Measurements from ENCODE around the gene PHF21A. TPM values are rescaled to one million over a fixed set of nuclear protein-coding genes. Genes with fewer than 3 reads are reported as not detected.
A peak's percentile ranks its signal among the peaks of the same experiment; 100 is the strongest.
"Not testable (repeated sequence)": the region's sequence is repeated elsewhere in the genome, so short reads cannot be mapped to it uniquely, and the experiment has no call there.

PHF21A gene
- total RNA-seq, 1 donor from 2014 or later = 36.2 TPM

GRCh38 chr11:46001448-46001914, 119.8 kb downstream of the PHF21A start:
- no peak for DNase-seq
- ATAC-seq = no peak
- intact Hi-C loops (cut with micrococcal nuclease) = no loop called here

DNA sequence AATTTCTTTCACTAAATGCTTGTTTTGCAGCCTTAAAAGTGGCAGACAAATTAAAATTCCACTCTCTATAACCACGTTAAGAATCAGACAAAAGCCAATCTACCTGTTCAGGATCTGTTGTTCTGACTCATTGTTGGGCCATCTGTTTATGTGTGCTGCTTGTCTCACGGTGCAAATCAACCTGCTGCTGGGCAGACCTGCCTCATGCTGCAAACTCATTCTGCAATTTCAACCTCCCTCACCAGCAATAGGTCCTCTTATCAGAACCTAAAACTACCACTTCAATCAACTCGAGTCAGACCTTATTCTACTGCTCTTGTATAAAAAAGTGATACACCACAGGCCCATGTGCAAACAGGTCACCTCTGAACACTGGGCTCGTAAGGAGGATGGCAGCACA, 123.7 kb downstream of the PHF21A start:
- intact Hi-C loops (cut with micrococcal nuclease) = no loop called here
- ATAC-seq (no peak), DNase-seq (no peak)

DNA sequence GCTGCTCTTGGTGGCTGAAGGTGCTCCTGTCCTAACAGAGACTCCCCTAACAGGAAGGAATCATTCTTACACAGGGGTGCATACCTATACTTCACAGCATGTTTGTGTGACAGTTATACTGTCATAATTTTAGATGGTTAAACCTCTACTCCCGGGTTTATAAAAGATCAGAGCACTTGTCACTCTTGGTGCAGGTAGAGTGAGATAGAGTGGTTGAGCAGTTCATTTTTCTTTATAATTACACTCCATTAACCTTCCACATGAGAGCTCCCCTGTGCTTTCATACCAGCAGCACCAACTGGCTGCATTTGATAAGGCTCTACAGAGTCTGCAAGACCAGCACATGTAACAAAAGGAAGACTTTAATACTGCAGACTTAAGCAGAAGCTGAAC, 125.9 kb downstream of the PHF21A start:
- intact Hi-C loops (cut with micrococcal nuclease) = no loop called here
- no peak for DNase-seq
- ATAC-seq = no peak

GRCh38 chr11:45994371-45995341, 126.6 kb downstream of the PHF21A start:
- intact Hi-C loops (cut with micrococcal nuclease) = no loop called here
- no peak for DNase-seq
- ATAC-seq = peak; percentile 59

- ATAC-seq (peak; percentile 91), DNase-seq (peak; percentile 69)
- intact Hi-C loops (cut with micrococcal nuclease) = no loop called here
These were observed 127.7 kb downstream of the PHF21A start for GRCh38 chr11:45993531-45994001.

DNA sequence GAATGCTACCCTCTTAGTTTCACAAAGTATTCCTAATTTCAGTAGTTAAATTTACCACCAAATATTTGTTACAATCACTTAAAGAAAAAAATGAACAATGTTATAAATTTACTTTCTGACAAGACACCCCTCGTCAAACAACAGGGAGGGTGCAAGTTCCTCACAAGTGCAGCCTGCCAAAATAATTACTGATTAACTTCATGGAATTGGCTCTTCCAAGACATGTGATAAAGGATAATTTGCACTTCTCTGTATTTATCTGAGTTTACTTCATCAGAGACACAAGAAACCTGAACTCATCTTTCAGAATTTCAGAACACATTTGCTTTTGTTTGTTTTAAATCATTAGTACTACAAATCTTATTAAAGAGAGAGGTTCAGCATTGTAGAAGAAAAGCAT, 132.3 kb downstream of the PHF21A start:
- ATAC-seq (no peak), DNase-seq (no peak)

GRCh38 chr11:45985212-45985611, 136.0 kb downstream of the PHF21A start:
- intact Hi-C loops (cut with micrococcal nuclease) = no loop called here
- DNase-seq = no peak
- no peak for ATAC-seq

More for the DNA sequence above, 132.3 kb downstream of the PHF21A start:
- intact Hi-C loops (cut with micrococcal nuclease) = no loop called here

GRCh38 chr11:45984192-45984591, 137.1 kb downstream of the PHF21A start:
- DNase-seq (no peak), ATAC-seq (no peak)
- intact Hi-C loops (cut with micrococcal nuclease) = no loop called here

DNA sequence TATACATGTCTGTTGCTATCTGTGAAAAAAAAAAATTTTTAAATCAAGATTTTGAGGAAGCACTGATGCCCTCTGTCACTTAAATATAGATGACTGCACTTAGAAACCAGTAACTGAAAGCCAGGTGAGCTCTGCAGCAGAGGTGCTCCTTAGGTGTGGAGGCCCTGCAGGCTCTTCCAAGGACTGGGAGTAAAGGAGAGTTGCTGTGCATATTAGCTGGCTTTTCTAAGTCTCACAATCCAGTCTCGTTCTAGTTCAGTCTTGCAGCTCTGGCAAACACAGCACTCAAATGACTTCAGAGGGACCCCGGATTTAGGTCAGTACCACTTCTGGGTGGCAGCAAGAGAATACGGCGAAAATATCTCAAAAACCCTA, 137.8 kb downstream of the PHF21A start:
- DNase-seq = no peak
- intact Hi-C loops (cut with micrococcal nuclease) = no loop called here
- ATAC-seq = no peak

DNA sequence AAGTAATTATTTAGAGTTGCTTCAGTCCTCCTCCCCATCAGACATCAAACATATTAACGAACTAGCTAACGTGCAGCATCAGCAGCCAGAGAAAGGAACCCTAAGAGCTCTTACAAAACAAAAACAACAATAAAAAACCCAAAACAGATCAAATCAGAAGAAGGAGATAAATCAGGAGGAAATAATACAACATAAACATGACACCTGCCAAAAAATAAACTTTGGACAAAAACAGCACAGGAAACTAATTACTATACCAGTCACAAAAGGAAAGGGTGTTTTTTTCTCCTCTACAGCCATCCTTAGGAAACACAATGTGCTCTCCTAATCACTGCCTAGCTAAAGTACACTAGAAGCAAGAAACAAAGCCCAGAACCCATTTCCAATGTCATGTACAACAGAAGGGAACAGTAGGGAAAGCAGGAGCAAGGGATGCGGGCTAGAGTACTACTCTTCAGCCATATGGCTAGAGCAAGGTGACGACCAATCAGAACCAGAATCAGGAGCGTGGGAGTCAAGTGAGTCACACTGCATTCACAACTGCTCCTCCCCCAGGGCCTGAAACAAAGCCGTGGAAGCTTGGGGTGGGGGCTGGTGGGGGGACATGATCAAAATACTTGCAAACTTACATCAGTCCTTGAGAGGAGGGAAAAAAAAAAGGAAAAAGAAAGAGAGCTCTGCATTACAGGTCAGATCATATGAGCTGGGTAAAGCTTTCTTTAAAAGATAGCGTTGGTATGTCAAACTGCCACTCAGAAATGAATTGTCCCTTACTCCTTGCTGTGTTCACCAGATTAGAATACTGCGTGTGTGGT, 138.4 kb downstream of the PHF21A start:
- DNase-seq = peak; percentile 28
- intact Hi-C loops (cut with micrococcal nuclease) = no loop called here

DNA sequence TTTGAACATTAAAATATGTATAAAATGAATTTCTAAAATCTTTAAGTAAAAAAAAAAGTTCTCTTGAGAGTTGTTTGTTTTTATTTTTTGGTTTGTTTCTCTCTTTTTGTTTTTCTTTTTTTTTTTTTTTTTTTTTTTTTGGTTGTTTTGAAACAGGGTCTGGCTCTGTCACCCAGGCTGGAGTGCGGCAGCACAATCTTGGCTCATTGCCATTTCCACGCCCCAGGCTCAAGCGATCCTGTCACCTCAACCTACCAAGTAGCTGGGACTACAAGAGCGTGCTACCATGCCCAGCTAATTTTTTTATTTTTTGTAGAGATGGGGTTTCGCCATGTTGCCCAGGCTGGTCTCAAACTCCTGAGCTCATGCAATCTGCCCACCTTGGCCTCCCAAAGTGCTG, 139.4 kb downstream of the PHF21A start:
- DNase-seq = peak; percentile 63
- ATAC-seq = peak; percentile 85
- intact Hi-C loops (cut with micrococcal nuclease) = not testable (repeated sequence)

More for the DNA sequence above, 138.4 kb downstream of the PHF21A start:
- ATAC-seq = peak; percentile 81

DNA sequence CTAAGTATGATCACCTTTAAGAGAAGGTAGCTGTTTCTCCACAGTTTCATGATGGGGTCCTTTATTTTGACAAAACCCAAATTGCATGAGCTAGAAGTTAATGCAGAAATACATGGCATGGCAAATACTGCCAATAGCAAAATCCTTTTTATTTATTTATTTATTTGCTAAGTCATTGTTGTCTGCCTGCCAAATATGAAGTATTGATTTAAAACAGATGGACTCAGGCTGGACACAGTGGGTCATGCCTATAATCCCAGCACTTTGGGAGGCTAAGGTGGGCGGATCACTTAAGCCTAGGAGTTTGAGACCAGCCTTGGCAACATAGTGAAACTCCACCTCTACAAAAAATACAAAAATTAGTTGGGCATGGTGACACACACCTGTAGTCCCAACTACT, 146.4 kb downstream of the PHF21A start:
- intact Hi-C loops (cut with micrococcal nuclease) = no loop called here
- no peak for ATAC-seq
- DNase-seq = no peak

- ATAC-seq = no peak
- intact Hi-C loops (cut with micrococcal nuclease) = no loop called here
- no peak for DNase-seq
These were observed 147.7 kb downstream of the PHF21A start for GRCh38 chr11:45973601-45974000.

GRCh38 chr11:45968901-45969300, 152.4 kb downstream of the PHF21A start:
- ATAC-seq (no peak), DNase-seq (no peak)
- intact Hi-C loops (cut with micrococcal nuclease) = no loop called here

GRCh38 chr11:45967506-45967905, 153.7 kb downstream of the PHF21A start:
- ATAC-seq (no peak), DNase-seq (no peak)
- intact Hi-C loops (cut with micrococcal nuclease) = no loop called here

- ATAC-seq (peak; percentile 91), DNase-seq (peak; percentile 36)
- intact Hi-C loops (cut with micrococcal nuclease) = loop anchor here (2.0 kb wide), 1 partner anchor 40 kb away; no protein-coding TSS in a partner anchor
These were observed 156.3 kb downstream of the PHF21A start for GRCh38 chr11:45964911-45965389.

DNA sequence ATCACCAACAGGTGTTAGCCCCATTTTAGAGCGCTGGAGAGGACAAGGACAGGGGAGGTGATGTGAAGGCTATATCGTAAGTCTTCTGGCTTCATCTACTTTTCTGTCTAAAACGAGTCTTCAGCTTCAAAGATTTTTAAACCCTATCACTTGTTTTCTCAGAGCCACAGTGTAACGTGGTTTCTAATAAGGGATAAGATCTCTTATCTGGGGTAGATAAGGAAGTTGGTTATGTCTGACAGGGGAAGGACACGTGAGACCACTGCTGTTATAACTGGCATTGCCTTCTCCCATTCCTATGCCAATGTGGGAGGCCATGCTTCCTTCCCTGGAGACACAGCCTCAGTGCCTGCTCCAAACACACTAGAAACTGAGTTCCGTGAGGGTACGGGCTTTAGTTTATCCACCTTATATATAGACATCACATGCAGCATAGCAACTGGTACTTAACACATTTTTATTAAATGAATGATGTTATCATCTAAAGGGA, 159.5 kb downstream of the PHF21A start:
- ATAC-seq (no peak), DNase-seq (no peak)
- intact Hi-C loops (cut with micrococcal nuclease) = no loop called here

GRCh38 chr11:45960387-45961095, 160.7 kb downstream of the PHF21A start:
- peak; percentile 58 for ATAC-seq
- intact Hi-C loops (cut with micrococcal nuclease) = no loop called here
- no peak for DNase-seq

GRCh38 chr11:45959851-45960250, 161.4 kb downstream of the PHF21A start:
- ATAC-seq = peak; percentile 22

More at GRCh38 chr11:45959851-45960250, 161.4 kb downstream of the PHF21A start:
- intact Hi-C loops (cut with micrococcal nuclease) = no loop called here
- DNase-seq = no peak

All from left ventricle myocardium superior (tissue), 1 donor.